Fibroblast of villous mesenchyme (primary cell): ENCODE measurements around the gene RPUSD1. TPM values are rescaled to one million over a fixed set of nuclear protein-coding genes. Genes with fewer than 3 reads are reported as not detected.
"Not testable (repeated sequence)": the region's sequence is repeated elsewhere in the genome, so short reads cannot be mapped to it uniquely, and the experiment has no call there.

ENCODE experiments used
- DNase-seq: peaks from one replicate; pipeline ENCODE4 v3.0.0-alpha.2; 2010; ENCODE audit warnings: low read depth
- H3K4me3 ChIP-seq: 2 replicates; pipeline ENCODE4 v1.5.1; 2011; ENCODE audit warnings: low read depth, mild to moderate bottlenecking, low read length
- total RNA-seq: library from RNA; depleted of rRNA; stranded (reverse); fragments of >200 nt; gene quantifications from 2 replicates; pipeline ENCODE4 v1.2.3, GENCODE V29; 2012
- TF ChIP-seq, protein P1 (sequence below): IDR thresholded peaks from 2 replicates; pipeline ENCODE4 v1.5.1; 2012; ENCODE audit warnings: low read depth, mild to moderate bottlenecking, low read length; ENCODE audit not compliant: insufficient read depth

Gene RPUSD1
- total RNA-seq, 1 donor = 21.2 TPM

DNA sequence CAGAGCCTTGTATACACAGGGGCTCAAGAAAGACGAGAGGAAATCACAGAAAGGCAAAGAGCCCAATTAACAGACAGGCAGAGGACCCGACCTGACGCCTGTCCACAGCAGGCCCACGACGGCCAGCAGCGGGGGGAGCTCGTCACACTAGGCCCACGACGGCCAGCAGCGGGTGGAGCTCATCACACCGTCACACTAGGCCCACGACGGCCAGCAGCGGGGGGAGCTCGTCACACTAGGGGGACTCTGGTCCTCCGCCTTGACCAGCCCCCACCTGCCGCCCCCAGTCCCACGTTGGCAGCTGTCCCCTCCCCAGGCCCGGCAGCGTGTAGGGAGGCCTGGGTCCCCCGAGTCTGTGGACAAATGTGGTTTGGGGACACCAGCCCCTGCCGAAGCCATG lies 36.0 kb upstream of the RPUSD1 start:
- DNase-seq = no peak
- H3K4me3 ChIP-seq = no peak overlapping the region
- TF ChIP-seq, protein P1, sequence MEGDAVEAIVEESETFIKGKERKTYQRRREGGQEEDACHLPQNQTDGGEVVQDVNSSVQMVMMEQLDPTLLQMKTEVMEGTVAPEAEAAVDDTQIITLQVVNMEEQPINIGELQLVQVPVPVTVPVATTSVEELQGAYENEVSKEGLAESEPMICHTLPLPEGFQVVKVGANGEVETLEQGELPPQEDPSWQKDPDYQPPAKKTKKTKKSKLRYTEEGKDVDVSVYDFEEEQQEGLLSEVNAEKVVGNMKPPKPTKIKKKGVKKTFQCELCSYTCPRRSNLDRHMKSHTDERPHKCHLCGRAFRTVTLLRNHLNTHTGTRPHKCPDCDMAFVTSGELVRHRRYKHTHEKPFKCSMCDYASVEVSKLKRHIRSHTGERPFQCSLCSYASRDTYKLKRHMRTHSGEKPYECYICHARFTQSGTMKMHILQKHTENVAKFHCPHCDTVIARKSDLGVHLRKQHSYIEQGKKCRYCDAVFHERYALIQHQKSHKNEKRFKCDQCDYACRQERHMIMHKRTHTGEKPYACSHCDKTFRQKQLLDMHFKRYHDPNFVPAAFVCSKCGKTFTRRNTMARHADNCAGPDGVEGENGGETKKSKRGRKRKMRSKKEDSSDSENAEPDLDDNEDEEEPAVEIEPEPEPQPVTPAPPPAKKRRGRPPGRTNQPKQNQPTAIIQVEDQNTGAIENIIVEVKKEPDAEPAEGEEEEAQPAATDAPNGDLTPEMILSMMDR = no peak

DNA sequence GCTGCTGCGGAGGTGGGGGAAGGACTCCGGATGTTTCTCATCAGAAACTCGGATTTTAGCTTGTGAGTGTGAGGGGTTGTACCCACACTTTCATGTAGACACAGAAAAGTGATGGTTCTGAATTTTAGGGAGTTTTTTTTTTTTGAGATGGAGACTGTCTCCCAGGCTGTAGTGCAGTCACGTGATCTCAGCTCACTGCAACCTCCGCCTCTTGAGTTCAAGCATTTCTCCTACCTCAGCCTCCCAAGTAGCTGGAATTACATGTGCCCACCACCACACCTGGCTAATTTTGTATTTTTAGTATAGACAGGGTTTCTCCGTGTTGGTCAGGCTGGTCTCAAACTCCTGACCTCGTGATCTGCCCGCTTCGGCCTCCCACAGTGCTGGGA lies 34.7 kb upstream of the RPUSD1 start:
- no peak overlapping the region for H3K4me3 ChIP-seq
- DNase-seq = no peak
- TF ChIP-seq, protein P1 = no peak

DNA sequence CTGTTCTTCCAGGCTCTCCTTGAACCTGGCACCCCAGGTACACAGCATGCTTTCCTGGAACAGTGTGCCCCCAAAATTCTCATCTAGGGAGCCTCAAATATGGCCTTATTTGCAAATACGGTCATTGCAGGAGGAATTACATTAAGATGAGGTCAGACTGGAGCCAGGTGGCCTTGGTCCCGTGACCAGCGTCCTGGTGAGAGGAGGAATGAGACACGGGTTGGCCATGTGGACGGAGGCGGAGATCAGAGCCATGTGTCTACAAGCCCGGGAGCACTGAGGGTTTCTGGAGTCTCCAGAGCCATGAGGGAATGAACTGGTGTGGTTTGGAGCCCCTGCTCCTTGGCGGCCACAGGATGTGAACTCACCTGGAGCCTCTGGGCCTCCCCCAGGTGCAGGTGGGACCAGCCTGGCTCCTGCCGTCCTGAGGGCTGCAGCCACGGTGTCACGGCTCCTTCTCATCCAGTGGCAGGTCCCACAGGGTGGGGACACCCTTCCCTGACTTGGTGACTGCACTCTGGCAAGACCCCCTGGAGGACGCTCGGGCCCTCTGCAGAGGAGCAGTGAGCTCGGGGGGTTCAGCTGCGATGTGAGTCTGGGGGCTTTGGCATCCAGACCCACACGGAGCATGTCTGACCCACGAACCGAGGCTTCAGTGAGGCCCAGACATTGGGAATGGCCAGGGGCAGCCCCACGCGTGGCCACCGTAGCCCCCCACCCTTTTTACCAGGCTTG lies 34.2 kb upstream of the RPUSD1 start:
- H3K4me3 ChIP-seq = no peak overlapping the region
- no peak for DNase-seq
- TF ChIP-seq, protein P1 = no peak

DNA sequence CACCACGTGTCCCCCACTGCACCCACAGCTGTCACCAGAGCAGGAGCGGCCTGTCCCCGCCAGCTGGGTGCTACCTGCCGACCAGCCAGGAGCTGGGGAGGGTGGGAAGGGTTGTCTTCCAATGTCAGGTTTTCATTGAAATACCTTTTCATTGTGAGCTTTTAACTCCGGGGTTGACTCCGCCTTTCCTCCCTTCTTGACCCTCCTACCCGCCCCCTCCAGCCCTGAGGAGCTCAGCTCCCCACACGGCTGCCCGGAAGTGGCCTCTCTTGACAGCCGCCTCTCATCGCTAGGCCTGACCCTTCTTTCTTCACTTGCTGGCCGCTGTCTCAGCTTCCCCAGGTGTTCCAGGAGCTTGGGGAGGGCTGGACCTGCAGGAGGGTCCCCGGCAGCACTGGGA lies 33.6 kb upstream of the RPUSD1 start:
- no peak overlapping the region for H3K4me3 ChIP-seq
- no peak for DNase-seq
- TF ChIP-seq, protein P1 = no peak

DNA sequence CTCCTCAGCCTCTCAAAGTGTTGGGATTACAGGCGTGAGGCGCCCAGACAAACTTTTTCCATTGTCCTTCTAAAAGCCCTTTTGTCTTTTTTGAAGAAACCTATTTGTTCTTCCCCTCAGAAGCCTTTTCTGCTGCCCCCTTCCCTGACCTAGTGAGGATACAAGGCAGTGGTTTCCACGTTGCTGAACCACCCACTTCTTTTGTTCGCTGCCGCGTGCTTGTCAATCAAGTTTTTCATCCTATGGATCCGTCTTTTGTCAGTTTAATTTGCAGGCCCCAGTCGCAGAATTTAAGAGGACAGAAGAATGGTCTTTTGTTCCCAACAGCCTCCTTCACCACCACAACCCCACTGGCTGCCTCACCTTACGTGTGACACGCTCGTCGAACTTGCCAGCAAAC lies 32.6 kb upstream of the RPUSD1 start:
- TF ChIP-seq, protein P1 = no peak
- H3K4me3 ChIP-seq = no peak overlapping the region

DNA sequence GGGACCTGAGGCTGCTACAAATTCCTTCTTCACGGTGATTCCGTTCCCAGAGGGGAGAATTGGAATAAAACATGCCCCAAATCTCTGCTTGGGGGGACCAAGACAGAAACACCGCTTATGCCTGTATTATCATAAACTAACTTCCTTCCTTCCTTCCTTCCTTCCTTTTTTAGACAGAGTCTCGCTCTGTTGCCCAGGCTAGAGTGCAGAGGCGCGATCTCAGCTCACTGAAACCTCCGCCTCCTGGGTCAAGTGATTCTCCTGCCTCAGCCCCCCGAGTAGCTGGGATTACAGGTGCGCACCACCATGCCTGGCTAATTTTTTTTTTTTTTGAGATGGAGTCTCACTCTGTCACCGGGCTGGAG lies 31.8 kb upstream of the RPUSD1 start:
- DNase-seq, H3K4me3 ChIP-seq: not testable (repeated sequence)

More for the DNA sequence above, 32.6 kb upstream of the RPUSD1 start:
- DNase-seq = no peak

DNA sequence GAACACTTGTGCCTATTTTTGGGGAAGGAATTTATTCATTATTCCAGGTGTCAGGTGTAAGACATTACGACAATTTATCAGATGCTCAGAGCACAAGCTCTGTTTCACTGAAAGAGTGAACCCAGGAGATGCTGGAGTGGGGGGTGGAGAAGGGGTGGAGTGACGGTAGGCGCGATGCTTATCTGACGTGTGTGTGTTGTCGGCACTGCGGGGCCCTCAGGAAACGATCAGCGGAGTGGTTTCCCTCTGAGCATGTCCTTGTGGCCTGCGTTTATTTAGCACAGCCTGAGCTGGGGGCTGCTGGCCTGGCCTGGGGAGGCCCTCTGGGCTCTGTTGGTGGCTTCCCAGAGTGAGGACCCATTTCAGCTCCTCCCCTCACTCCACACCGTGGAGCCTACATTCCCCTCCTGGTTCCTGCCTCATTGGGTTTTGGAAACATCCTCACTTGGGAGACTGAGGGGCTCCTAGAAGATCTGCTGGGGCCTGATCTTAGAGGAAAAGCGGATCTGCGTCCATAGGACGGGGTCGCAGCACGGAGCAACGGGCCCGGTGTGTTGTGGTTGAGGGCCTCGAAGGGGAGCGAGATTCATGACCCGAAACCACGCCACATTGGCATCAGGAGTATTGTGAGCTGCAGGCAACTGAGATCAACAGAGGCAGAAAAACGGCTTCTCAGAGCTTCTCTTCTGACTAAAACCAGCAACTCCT lies 31.3 kb upstream of the RPUSD1 start:
- no peak overlapping the region for H3K4me3 ChIP-seq
- TF ChIP-seq, protein P1 = no peak
- DNase-seq = no peak
